ENCODE measurements around the gene PDCD4. TPM values are rescaled to one million over a fixed set of nuclear protein-coding genes. Genes with fewer than 3 reads are reported as not detected.

The PDCD4 gene
- total and polyA plus RNA-seq, 10 of the 15 experiments (the other 5 are each of a cell fraction or from before 2014, with no cell fraction given): 101 to 372 (median 171) TPM

DNA sequence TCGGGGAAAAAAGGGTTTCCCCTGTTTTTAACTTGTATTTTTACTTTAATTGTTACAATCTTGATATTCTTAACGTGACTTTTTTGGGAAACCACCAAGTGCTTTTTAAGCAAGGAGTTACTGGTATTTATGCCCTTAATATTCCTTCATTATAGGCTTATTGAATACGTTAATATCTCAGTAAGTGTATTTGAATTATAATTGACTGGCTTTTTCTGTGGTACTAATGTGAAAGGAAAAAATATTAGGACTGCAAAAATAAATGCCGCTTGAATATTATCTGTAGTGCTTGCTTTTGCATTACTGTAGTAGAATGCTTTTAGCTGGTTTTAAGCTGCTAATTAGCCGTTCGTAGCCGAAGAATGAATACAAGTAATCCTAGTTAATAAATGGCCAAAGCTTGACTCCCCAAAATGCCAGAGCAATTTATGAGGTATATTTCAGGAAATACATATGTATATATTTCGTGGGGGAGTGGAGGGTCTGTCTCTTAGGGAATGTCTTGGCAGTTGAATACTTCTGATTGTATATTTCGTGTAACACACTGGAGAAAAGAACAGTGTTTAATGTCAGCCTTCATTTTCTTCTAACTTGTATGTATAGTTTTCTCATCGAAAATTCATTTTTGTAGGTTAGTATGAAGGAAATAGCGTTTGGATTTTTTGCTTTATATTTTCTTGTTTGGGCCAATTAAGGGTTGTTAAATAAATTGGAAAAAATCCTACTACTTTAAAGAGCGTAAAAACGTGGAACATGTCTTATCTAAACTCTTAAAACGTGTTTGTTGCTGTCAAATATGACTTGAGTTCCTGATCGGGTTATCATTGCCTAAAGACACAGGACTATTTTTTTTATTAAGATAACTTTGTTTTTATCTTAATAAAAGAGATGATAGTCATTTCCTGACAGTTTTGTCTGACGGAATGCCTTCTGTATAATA is 1.5 kb downstream of the PDCD4 start:
- Histone ChIP-seq H3K4me2 (ENCODE audit: control insufficient read depth, insufficient read depth) (peak overlapping the region; percentile 56; the same call in 1 of the 2 replicates), H3K27me3 (replicated peaks in 1 of 2; ENCODE audit: control insufficient read depth in 2 of 2, insufficient read depth in 2 of 2, low read length in 1 of 2) (no peaks in the 10 kb centered on the region), H3K79me2 (ENCODE audit: control insufficient read depth, insufficient read depth, low read length) (peaks cover 87% of the 10 kb centered on the region), H3K36me3 (ENCODE audit: control insufficient read depth in 2 of 2, insufficient read depth in 2 of 2, low read length in 1 of 2) (no peaks in the 10 kb centered on the region; a peak in 1 of 4 replicates), H3K9me3 (replicated peaks; ENCODE audit: control insufficient read depth, insufficient read depth, low read length) (no peaks in the 10 kb centered on the region), H4K20me1 (ENCODE audit: control insufficient read depth, insufficient read depth) (no peaks in the 10 kb centered on the region), H2AFZ (ENCODE audit: control insufficient read depth, low read depth, low read length) (peak overlapping the region; percentile 24; the same call in 1 of the 2 replicates), H3K9ac (ENCODE audit: control insufficient read depth, insufficient read depth, low read length) (peak overlapping the region; percentile 94), H3K27ac (ENCODE audit: control insufficient read depth, insufficient read depth) (peak overlapping the region; percentile 99), H3K4me3 (peak overlapping the region; percentile 65), H3K4me1 (ENCODE audit: control insufficient read depth, insufficient read depth, low read length) (peaks cover 30% of the 10 kb centered on the region)
- TSS peak; percentile 63 for BruUV-seq (replicated peaks)
- in situ Hi-C loops (cut with MboI) (no loop called here), intact Hi-C loops (cut with micrococcal nuclease; ENCODE audit: unreplicated experiment) (loop anchor here (2.0 to 10.0 kb wide), 4 partner anchors 70 to 368 kb away; no protein-coding TSS in a partner anchor)
- RAD21 ChIA-PET (ENCODE audit: unreplicated experiment): interaction anchor here (0.6 to 2.3 kb wide), 19 partner anchors 9 to 99 kb away, joined by 3 to 28 read pairs (median 3); partner anchors contain the start of gene BBIP1
- no peak for TF ChIP-seq PAX5 (IDR thresholded peaks at IDR 0.05; ENCODE audit: borderline replicate concordance, low read depth, low read length)
- TF ChIP-seq SMAD5 (IDR thresholded peaks at IDR 0.05; ENCODE audit: low read depth): peak; percentile 12; the same call in 1 of the 2 replicates
- TF ChIP-seq HCFC1 (IDR thresholded peaks at IDR 0.05; ENCODE audit: low read length): no peak
- no peak for TF ChIP-seq JUNB (IDR thresholded peaks at IDR 0.05)
- TF ChIP-seq SMARCA5 (IDR thresholded peaks at IDR 0.05): no peak
- TF ChIP-seq POLR2A (IDR thresholded peaks at IDR 0.05; ENCODE audit: low read depth, low read length): no peak
- no peak for TF ChIP-seq CREB1 (IDR thresholded peaks at IDR 0.05; ENCODE audit: low read depth)
- TF ChIP-seq BCL11A (IDR thresholded peaks at IDR 0.05; ENCODE audit: low read depth, low read length): no peak
- TF ChIP-seq ZZZ3 (IDR thresholded peaks at IDR 0.05; ENCODE audit: control insufficient read depth, insufficient read length, low read depth): no peak
- TF ChIP-seq TBL1XR1 (IDR thresholded peaks at IDR 0.05; ENCODE audit: low read depth, low read length): no peak
- TF ChIP-seq, protein P1, sequence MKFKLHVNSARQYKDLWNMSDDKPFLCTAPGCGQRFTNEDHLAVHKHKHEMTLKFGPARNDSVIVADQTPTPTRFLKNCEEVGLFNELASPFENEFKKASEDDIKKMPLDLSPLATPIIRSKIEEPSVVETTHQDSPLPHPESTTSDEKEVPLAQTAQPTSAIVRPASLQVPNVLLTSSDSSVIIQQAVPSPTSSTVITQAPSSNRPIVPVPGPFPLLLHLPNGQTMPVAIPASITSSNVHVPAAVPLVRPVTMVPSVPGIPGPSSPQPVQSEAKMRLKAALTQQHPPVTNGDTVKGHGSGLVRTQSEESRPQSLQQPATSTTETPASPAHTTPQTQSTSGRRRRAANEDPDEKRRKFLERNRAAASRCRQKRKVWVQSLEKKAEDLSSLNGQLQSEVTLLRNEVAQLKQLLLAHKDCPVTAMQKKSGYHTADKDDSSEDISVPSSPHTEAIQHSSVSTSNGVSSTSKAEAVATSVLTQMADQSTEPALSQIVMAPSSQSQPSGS (IDR thresholded peaks at IDR 0.05; ENCODE audit: low read length): peak; percentile 6; the same call in 1 of the 2 replicates
- no peak for TF ChIP-seq POLR2AphosphoS5 (IDR thresholded peaks at IDR 0.05; ENCODE audit: low read length)
- TF ChIP-seq EGR1 (IDR thresholded peaks at IDR 0.05; ENCODE audit: borderline replicate concordance in 1 of 2, low read depth in 2 of 2, low read length in 2 of 2): no peak
- TF ChIP-seq FOXM1 (IDR thresholded peaks at IDR 0.05; ENCODE audit: low read depth, low read length): 0 out of 2 replicates have a peak, but pooled peaks have one; percentile 9
- TF ChIP-seq, protein P2, sequence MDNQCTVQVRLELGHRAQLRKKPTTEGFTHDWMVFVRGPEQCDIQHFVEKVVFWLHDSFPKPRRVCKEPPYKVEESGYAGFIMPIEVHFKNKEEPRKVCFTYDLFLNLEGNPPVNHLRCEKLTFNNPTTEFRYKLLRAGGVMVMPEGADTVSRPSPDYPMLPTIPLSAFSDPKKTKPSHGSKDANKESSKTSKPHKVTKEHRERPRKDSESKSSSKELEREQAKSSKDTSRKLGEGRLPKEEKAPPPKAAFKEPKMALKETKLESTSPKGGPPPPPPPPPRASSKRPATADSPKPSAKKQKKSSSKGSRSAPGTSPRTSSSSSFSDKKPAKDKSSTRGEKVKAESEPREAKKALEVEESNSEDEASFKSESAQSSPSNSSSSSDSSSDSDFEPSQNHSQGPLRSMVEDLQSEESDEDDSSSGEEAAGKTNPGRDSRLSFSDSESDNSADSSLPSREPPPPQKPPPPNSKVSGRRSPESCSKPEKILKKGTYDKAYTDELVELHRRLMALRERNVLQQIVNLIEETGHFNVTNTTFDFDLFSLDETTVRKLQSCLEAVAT (IDR thresholded peaks at IDR 0.05): peak; percentile 44; the same call in 1 of the 2 replicates
- DNase-seq (ENCODE audit: low read depth, low spot score) (no peak), FAIRE-seq (no peak), ATAC-seq (no peak)
- SMC1A ChIA-PET (ENCODE audit: uncharacterized antibody, unreplicated experiment): interaction anchor here (1.1 to 2.3 kb wide), 12 partner anchors 8 to 71 kb away, joined by 3 to 19 read pairs (median 7); no protein-coding TSS in a partner anchor
- CTCF ChIA-PET: interaction anchor here (0.7 to 2.3 kb wide), 10 partner anchors 9 to 127 kb away, joined by 3 to 27 read pairs (median 4); no protein-coding TSS in a partner anchor
- POLR2A ChIA-PET: interaction anchor here (0.8 to 2.3 kb wide), 10 partner anchors 11 to 69 kb away, joined by 3 to 17 read pairs (median 5); no protein-coding TSS in a partner anchor
- 4% methylated on average over 16 of the region's 16 CpGs for WGBS (ENCODE audit: insufficient coverage, insufficient replicate concordance, low lambda C conversion rate, missing lambda C conversion rate)

Measured in GM12878 (cell line).